NT2/D1 (cell line): Measurements from ENCODE around the gene BCHE.

Experiments used
- DNase-seq: peaks from one replicate; pipeline ENCODE4 v3.0.0-alpha.2; 2011; ENCODE audit warnings: low read depth, low spot score
- H3K27me3 ChIP-seq: 2 replicates; pipeline ENCODE4 v1.6.0; 2011; ENCODE audit warnings: mild to moderate bottlenecking; ENCODE audit not compliant: insufficient read length, insufficient read depth
- H3K36me3 ChIP-seq: 2 replicates; pipeline ENCODE4 v1.6.1; 2011; ENCODE audit warnings: mild to moderate bottlenecking, low read length, mixed read lengths; ENCODE audit not compliant: insufficient read depth, insufficient read length
- H3K4me1 ChIP-seq: 2 replicates; pipeline ENCODE4 v1.5.1; 2011; ENCODE audit not compliant: insufficient read depth, insufficient read length
- H3K4me3 ChIP-seq: 2 replicates; pipeline ENCODE4 v1.5.1; 2011; ENCODE audit warnings: low read depth; ENCODE audit not compliant: insufficient read length
- H3K9ac ChIP-seq: 2 replicates; pipeline ENCODE4 v1.6.0; 2011; ENCODE audit warnings: low read depth; ENCODE audit not compliant: insufficient read length
- H3K9me3 ChIP-seq: 2 replicates; pipeline ENCODE4 v1.5.1; 2011; ENCODE audit warnings: mild to moderate bottlenecking, low read length; ENCODE audit not compliant: insufficient read depth
- SUZ12 ChIP-seq: IDR thresholded peaks from 2 replicates; pipeline ENCODE4 v1.6.1; 2011; ENCODE audit not compliant: insufficient read length, insufficient read depth; ENCODE audit errors: extremely low read depth
- YY1 ChIP-seq: IDR thresholded peaks from 2 replicates; pipeline ENCODE4 v1.6.1; 2011; ENCODE audit not compliant: insufficient read length, insufficient read depth
- ZNF274 ChIP-seq: IDR thresholded peaks from 2 replicates; pipeline ENCODE4 v1.6.1; 2011; ENCODE audit warnings: mild to moderate bottlenecking, low read depth, low read length

BCHE gene

DNA sequence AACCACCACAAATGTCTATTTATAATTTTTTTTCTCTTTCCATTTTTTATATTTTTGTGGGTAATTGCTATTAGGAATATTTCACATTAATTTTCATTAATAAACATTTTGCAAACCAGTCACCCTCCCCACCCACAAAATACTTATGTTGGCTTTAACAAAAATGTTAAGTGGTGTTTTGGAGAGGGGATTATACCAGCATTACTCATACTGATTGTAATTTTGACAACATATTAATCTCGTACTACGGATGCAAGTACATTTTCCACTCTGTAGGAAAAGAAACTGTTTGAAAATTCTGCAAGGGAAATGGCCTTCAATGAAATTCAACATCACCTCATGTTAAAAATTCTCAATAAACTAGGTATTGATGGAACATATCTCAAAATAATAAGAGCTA is 58.3 kb downstream of the BCHE start:
- no peak for TF ChIP-seq YY1
- TF ChIP-seq ZNF274: no peak
- TF ChIP-seq SUZ12: no peak
- Histone ChIP-seq H3K36me3 (no peaks in the 10 kb centered on the region), H3K4me1 (no peaks in the 10 kb centered on the region), H3K9ac (no peak overlapping the region), H3K4me3 (no peak overlapping the region), H3K27me3 (no peaks in the 10 kb centered on the region), H3K9me3 (no peaks in the 10 kb centered on the region)
- DNase-seq: no peak

GRCh38 chr3:165778456-165778855 is 58.8 kb downstream of the BCHE start:
- no peak for TF ChIP-seq SUZ12
- no peak for TF ChIP-seq YY1
- no peak for TF ChIP-seq ZNF274
- Histone ChIP-seq H3K4me3 (no peak overlapping the region), H3K27me3 (no peaks in the 10 kb centered on the region), H3K4me1 (no peaks in the 10 kb centered on the region), H3K9me3 (no peaks in the 10 kb centered on the region), H3K9ac (no peak overlapping the region), H3K36me3 (no peaks in the 10 kb centered on the region)
- DNase-seq: no peak

DNA sequence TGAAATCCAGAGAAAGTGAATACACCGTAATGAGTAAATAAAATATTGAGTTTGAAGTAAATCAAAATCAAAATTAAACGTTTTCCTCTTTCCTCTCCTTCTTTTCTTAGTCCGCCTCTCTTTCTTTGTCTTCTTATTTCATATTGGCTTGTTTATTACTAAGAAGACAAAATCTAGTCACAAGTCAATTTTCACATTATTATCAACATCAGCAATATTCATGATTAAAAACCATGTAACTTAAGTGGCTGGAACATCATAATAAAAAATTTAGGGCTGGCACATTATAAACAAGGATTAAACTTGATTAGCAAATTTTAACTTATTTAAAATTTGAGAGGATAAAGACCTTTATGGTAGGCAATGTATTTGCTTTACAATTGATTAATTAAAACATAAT is 61.4 kb downstream of the BCHE start:
- no peak for DNase-seq
- Histone ChIP-seq H3K27me3 (no peaks in the 10 kb centered on the region), H3K4me3 (no peak overlapping the region), H3K9ac (no peak overlapping the region), H3K9me3 (no peaks in the 10 kb centered on the region), H3K4me1 (no peaks in the 10 kb centered on the region), H3K36me3 (no peaks in the 10 kb centered on the region)
- TF ChIP-seq SUZ12 (no peak), YY1 (no peak), ZNF274 (no peak)

GRCh38 chr3:165770781-165771180 is 66.4 kb downstream of the BCHE start:
- H3K9ac ChIP-seq: no peak overlapping the region
- no peak overlapping the region for H3K4me3 ChIP-seq
- H3K27me3 ChIP-seq: no peaks in the 10 kb centered on the region
- no peaks in the 10 kb centered on the region for H3K36me3 ChIP-seq
- H3K4me1 ChIP-seq: peaks cover 2% of the 10 kb centered on the region
- TF ChIP-seq SUZ12: no peak
- no peak for TF ChIP-seq YY1
- TF ChIP-seq ZNF274: no peak
- no peaks in the 10 kb centered on the region; the same call in 1 of the 2 replicates for H3K9me3 ChIP-seq
- DNase-seq: no peak

DNA sequence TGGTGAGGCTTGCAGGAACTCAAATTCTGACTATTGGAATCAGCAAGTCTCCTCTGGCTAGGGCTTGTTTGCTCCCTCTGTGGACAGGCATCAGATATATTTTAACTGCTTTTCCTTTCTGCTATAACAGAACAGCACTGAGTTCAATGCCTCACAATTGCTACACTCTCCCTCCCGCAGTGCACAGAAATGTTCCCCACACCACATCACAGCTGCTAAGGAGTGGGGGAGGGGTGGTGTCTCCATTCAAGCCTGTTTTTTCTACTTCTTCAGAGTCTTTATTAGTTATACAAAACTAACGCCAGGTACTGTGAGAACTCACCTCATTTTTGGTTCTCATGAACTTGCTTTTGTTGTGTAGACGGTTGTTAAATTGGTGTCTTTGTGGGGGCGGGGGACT is 68.5 kb downstream of the BCHE start:
- TF ChIP-seq ZNF274 (no peak), YY1 (no peak), SUZ12 (no peak)
- no peak overlapping the region for H3K9ac ChIP-seq
- H3K4me1 ChIP-seq: peaks cover 2% of the 10 kb centered on the region
- no peak overlapping the region for H3K4me3 ChIP-seq
- no peaks in the 10 kb centered on the region; the same call in 1 of the 2 replicates for H3K9me3 ChIP-seq
- no peaks in the 10 kb centered on the region for H3K27me3 ChIP-seq
- H3K36me3 ChIP-seq: no peaks in the 10 kb centered on the region
- DNase-seq: peak; percentile 42

DNA sequence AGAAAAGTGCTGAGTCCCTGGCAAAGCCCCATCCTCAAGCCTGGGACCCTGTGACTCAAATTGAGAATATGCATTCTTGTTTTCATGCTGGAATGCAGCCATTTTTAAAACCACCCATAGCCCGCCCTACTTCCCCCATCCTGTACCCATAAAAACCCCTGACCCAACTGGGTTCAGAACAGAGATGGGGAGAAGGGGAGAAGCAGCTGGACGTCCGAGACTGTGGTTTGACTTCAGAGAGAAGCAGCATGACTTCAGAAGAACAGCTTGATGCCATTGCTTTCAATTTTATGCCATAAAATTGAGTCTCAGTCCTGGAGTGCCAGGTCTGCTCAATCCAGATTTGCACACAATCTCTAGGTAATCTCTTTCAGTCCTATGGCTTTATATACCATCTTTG is 78.2 kb downstream of the BCHE start:
- Histone ChIP-seq H3K4me1 (no peaks in the 10 kb centered on the region), H3K4me3 (no peak overlapping the region), H3K9ac (no peak overlapping the region), H3K27me3 (no peaks in the 10 kb centered on the region), H3K36me3 (no peaks in the 10 kb centered on the region), H3K9me3 (no peaks in the 10 kb centered on the region)
- no peak for DNase-seq
- TF ChIP-seq YY1: no peak
- TF ChIP-seq SUZ12: no peak
- TF ChIP-seq ZNF274: no peak

GRCh38 chr3:165755571-165755970 is 81.7 kb downstream of the BCHE start:
- H3K27me3 ChIP-seq: no peaks in the 10 kb centered on the region
- TF ChIP-seq YY1 (no peak), SUZ12 (no peak), ZNF274 (no peak)
- no peak overlapping the region for H3K9ac ChIP-seq
- no peak overlapping the region for H3K4me3 ChIP-seq
- no peaks in the 10 kb centered on the region for H3K36me3 ChIP-seq
- H3K4me1 ChIP-seq: no peaks in the 10 kb centered on the region
- DNase-seq: no peak
- H3K9me3 ChIP-seq: no peaks in the 10 kb centered on the region
